Muscle of leg (tissue), 11 donors: Measurements from ENCODE around the gene PRIM2. TPM values are rescaled to one million over a fixed set of nuclear protein-coding genes. Genes with fewer than 3 reads are reported as not detected.
"Not testable (repeated sequence)": the region's sequence is repeated elsewhere in the genome, so short reads cannot be mapped to it uniquely, and the experiment has no call there.

ENCODE experiments used
- DNase-seq: peaks from one replicate; pipeline ENCODE4 v3.0.0; 2013
- H3K27ac ChIP-seq: one replicate; pipeline ENCODE4 v1.5.1; 2013; ENCODE audit warnings: mild to moderate bottlenecking, low read length, control low read depth
- H3K27me3 ChIP-seq: one replicate; pipeline ENCODE4 v1.6.1; 2013; ENCODE audit warnings: low read length; ENCODE audit not compliant: control insufficient read depth, insufficient read depth
- H3K36me3 ChIP-seq: one replicate; pipeline ENCODE4 v1.6.1; 2013; ENCODE audit warnings: low read length; ENCODE audit not compliant: control insufficient read depth, insufficient read depth
- H3K4me1 ChIP-seq: one replicate; pipeline ENCODE4 v1.6.1; 2013; ENCODE audit warnings: low read length; ENCODE audit not compliant: control insufficient read depth, insufficient read depth
- H3K4me3 ChIP-seq: one replicate; pipeline ENCODE4 v1.5.1; 2013; ENCODE audit warnings: low read length, control low read depth
- H3K9me3 ChIP-seq: replicated peaks from 2 replicates; pipeline ENCODE4 v1.6.1; 2013; ENCODE audit warnings: low read depth, low read length; ENCODE audit not compliant: control insufficient read depth
- WGBS: methylation state at CpG from one replicate; pipeline ENCODE4 v1.1.5; 2013; ENCODE audit warnings: missing lambda C conversion rate; ENCODE audit not compliant: insufficient coverage; 5-methylcytosine and 5-hydroxymethylcytosine counted together
- polyA plus RNA-seq, 8 donors: library from polyadenylated mRNA; unstranded; fragments of 120-200 nt; gene quantifications; one replicate each; pipeline versions ENCODE4 v1.2.1 to v1.2.3, GENCODE V29; 2013; ENCODE audit warnings: inconsistent platforms in 1 of 8, low replicate concordance in 1 of 8; ENCODE audit not compliant: insufficient read length in 8 of 8, insufficient read depth in 1 of 8
- total RNA-seq: library from RNA; stranded (reverse); fragments of 120-200 nt; gene quantifications from one replicate; pipeline ENCODE4 v1.2.4, GENCODE V29; 2013

The PRIM2 gene
- total and polyA plus RNA-seq, 9 donors, result 6.1 to 13.2 (median 7.0) TPM

DNA sequence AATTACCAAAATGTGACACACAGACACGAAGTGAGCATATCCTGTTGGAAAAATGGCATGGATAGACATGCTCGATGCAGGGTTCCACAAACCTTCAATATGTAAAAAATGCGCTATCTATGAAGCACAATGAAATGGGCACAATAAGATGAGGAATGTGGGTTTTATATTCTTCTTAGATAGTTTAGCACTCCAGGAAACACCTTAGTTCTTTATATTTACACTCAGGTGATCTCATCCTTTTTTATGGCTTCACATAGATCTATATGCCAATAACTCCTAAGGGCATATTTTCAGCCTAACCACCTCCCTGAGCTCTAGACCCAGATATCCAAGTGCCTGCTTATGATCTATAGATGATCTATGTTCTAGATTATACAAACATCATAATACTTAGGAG lies 244.8 kb downstream of the PRIM2 start:
- not testable (repeated sequence) for H3K4me3 ChIP-seq, H3K9me3 ChIP-seq, H3K27ac ChIP-seq, H3K36me3 ChIP-seq, H3K4me1 ChIP-seq, H3K27me3 ChIP-seq, DNase-seq
- no CpG with 5 or more reads among the region's 3 CpGs for WGBS

DNA sequence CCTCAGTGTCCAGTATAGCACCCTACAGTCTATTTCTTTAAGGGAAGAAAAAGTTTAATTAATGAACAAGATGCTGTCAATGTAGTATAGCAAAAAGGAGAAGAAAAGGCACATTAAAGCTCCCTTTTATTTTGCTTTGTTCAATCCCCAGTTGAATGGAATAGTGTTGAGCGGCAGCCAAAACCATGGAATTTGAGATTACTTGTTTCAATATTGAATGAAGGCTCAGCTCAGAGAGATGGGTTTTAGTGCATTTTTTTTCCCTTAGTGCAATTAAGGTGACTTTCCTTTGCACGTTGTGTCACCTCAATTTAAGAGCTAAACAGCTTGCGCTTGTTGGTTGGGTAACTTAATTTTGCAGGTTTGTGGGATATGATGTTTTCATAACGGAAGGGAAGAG lies 254.7 kb downstream of the PRIM2 start:
- WGBS, result 60% methylated on average over 1 of the region's 4 CpGs
- DNase-seq, result peak; percentile 11
- not testable (repeated sequence) for H3K4me1 ChIP-seq, H3K4me3 ChIP-seq, H3K36me3 ChIP-seq, H3K9me3 ChIP-seq, H3K27ac ChIP-seq, H3K27me3 ChIP-seq

GRCh38 chr6:57572844-57573243 lies 255.4 kb downstream of the PRIM2 start:
- not testable (repeated sequence) for H3K27ac ChIP-seq, H3K9me3 ChIP-seq, H3K27me3 ChIP-seq, H3K4me3 ChIP-seq, H3K36me3 ChIP-seq, DNase-seq, H3K4me1 ChIP-seq
- no CpG with 5 or more reads among the region's 1 CpG for WGBS

GRCh38 chr6:57577023-57577422 lies 259.6 kb downstream of the PRIM2 start:
- not testable (repeated sequence) for H3K27ac ChIP-seq, DNase-seq, H3K36me3 ChIP-seq, H3K27me3 ChIP-seq, H3K4me3 ChIP-seq, H3K4me1 ChIP-seq, H3K9me3 ChIP-seq
- WGBS, result no CpG with 5 or more reads among the region's 1 CpG

- not testable (repeated sequence) for H3K4me3 ChIP-seq, H3K27me3 ChIP-seq, H3K27ac ChIP-seq, DNase-seq, H3K9me3 ChIP-seq, H3K36me3 ChIP-seq, H3K4me1 ChIP-seq
Observed at GRCh38 chr6:57579489-57579888, 262.1 kb downstream of the PRIM2 start.

GRCh38 chr6:57581586-57581985 lies 264.2 kb downstream of the PRIM2 start:
- H3K4me1 ChIP-seq, H3K9me3 ChIP-seq, H3K27me3 ChIP-seq, H3K4me3 ChIP-seq, H3K36me3 ChIP-seq, H3K27ac ChIP-seq: not testable (repeated sequence)
- peak; percentile 0 for DNase-seq
- WGBS, result 43% methylated on average over 1 of the region's 3 CpGs

DNA sequence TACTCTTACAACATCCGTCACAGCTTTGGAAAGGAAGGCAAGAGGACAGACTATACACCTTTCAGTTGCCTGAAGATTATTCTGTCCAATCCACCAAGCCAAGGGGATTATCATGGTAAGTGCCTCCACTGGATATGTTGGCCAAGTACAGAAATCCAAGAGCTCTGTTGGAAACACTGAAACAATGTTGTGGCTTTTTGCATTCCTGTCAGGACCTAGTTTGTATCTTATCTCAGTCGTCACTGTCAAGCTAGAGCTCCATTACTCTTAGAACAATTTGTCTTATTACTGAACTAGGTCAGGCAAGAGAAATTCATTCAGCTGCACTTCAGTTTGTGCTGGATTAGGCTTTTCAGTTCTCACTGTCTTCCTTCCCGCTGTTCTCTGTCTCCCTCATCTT lies 283.7 kb downstream of the PRIM2 start:
- H3K27ac ChIP-seq, H3K4me1 ChIP-seq, H3K27me3 ChIP-seq, H3K4me3 ChIP-seq, H3K9me3 ChIP-seq, DNase-seq, H3K36me3 ChIP-seq: not testable (repeated sequence)
- WGBS, result no CpG with 5 or more reads among the region's 3 CpGs

GRCh38 chr6:57605303-57605702 lies 287.9 kb downstream of the PRIM2 start:
- H3K9me3 ChIP-seq, H3K36me3 ChIP-seq, H3K4me1 ChIP-seq, H3K27ac ChIP-seq, H3K27me3 ChIP-seq, DNase-seq, H3K4me3 ChIP-seq: not testable (repeated sequence)

DNA sequence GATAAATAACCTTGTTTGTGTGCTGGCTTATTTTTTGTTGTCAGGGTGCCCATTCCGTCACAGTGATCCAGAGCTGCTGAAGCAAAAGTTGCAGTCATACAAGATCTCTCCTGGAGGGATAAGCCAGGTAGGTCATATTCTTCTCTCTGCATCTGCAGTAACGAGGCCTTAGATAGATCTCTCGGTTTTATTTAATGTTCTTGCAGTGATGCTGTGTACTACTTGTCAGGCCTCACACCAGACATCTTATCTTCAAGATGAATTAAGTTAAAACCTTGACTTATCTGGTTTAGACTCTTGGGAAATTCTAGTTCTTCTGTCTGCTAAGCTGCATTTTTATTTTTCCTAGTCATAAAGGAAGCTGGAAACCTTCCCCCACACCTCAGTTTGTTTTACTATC lies 288.9 kb downstream of the PRIM2 start:
- no CpG with 5 or more reads among the region's 3 CpGs for WGBS
- not testable (repeated sequence) for H3K27me3 ChIP-seq

DNA sequence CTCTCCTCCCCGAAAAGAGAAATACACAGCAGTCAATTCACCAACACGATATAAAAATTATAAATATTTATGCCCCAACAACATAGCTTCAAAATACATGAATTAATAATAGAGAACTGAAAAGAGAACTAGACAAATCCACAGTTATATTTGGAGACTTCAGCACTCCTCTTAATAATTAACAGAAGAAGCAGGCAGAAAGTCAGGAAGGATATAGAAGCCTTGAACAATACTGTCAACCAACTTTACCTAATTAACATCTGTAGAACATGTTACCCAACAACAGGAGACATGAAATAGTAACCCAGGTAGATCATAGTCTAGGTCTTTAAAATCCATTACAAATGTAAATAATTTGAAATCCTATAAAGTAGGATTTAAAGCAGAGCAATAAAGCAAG lies 293.2 kb downstream of the PRIM2 start:
- not testable (repeated sequence) for DNase-seq, H3K9me3 ChIP-seq, H3K27me3 ChIP-seq, H3K27ac ChIP-seq, H3K4me3 ChIP-seq, H3K36me3 ChIP-seq, H3K4me1 ChIP-seq
- no CpG with 5 or more reads among the region's 2 CpGs for WGBS

More for the DNA sequence above, 288.9 kb downstream of the PRIM2 start:
- H3K4me3 ChIP-seq, H3K9me3 ChIP-seq, H3K4me1 ChIP-seq, DNase-seq, H3K27ac ChIP-seq, H3K36me3 ChIP-seq: not testable (repeated sequence)

GRCh38 chr6:57618959-57619358 lies 301.5 kb downstream of the PRIM2 start:
- WGBS, result no CpG with 5 or more reads among the region's 6 CpGs
- not testable (repeated sequence) for H3K4me3 ChIP-seq, H3K9me3 ChIP-seq, H3K36me3 ChIP-seq, H3K27ac ChIP-seq, H3K27me3 ChIP-seq, DNase-seq, H3K4me1 ChIP-seq
